Loucy (cell line): ENCODE measurements around the gene GIN1.

ENCODE experiments used
- CTCF ChIP-seq: fragments of 200-600 bp; sonication (generic); conservative IDR thresholded peaks from 2 replicates; pipeline ENCODE4 v1.5.1; 2014; ENCODE audit warnings: mild to moderate bottlenecking, antibody characterized with exemption, low read length
- EZH2phosphoT487 ChIP-seq: fragments of 200-600 bp; IDR thresholded peaks from 2 replicates; pipeline ENCODE4 v1.6.1; 2018; ENCODE audit warnings: antibody characterized with exemption, mild to moderate bottlenecking, moderate library complexity, borderline replicate concordance

GRCh38 chr5:103093727-103094126 lies 26.2 kb downstream of the GIN1 start:
- TF ChIP-seq CTCF (no peak), EZH2phosphoT487 (no peak)
